DMS114 treated with DMSO at 0.1 percent for 48 hours (cell line): Measurements from ENCODE around the gene TES.

Source experiments
- DNase-seq: peaks from one replicate; lab custom pipeline; 2025; ENCODE audit not compliant: unreplicated experiment; lab: John Stamatoyannopoulos, UW

TES gene

DNA sequence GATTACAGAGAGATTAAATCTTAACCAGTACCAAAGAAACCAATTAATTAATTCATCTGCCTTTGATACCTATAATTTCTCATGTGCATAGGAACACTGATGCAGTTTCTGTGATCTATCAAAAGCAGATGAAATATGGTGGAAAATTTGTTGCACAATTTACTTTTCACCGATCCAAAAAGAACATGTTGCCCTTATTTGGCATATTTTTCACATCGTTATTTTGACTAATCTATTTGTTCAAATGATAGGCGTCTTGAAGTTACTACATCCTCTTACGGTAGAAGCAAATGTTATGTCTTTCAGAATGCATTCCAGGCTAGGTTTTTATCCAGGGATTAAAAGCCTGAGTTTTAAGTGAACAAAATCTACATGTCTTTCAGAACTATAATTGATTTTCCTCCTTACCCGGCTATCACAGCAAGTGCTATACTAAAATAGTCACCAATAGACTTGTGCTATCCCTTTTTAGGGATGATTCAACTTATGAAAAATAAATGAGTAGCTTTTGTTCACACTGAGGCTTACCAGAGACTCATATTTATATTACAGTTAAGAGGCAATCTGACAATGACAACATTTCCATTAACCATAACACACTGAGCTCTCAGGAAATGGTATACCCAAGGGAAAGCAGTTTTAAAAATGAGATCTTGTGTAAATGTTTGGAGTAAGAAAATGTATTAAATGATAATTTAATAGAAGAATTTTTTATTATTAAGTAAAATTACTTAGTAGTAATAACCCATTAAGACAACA lies 16.8 kb upstream of the TES start:
- DNase-seq = no peak

DNA sequence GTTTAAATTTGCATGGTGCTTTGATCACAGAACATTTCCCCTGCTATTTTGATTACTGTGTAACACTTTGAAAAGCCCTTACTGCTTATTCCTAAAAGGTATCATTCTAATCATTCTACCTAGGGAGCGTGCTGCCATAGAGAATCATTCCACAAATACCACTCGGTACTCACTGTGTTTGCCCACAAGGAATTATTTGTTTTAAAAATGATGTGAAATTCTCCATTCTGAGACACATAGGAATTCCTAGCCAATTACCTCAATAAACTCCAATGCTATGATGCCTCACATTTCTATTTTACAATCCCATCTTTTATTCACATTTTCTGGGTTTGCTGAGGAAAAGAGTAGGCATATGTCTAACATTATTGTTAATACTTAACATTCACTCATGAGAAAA lies 16.2 kb upstream of the TES start:
- no peak for DNase-seq

DNA sequence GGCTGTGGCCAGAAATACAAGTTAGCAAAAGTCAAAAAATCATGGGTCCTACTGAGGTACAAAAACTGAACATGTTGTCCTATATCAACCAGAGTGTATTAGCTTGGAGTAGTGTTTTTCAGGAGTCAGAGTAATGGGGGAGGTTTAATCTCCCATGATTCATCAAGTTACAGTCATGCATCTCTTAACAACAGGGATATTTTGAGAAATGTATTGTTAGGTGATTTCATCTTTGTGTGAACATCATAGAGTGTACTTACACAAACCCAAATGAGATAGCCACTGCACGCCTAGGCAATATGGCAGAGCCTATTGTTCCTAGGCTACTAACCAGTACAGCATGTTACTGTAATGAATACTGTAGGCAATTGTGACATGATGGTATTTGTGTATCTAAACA lies 14.9 kb upstream of the TES start:
- no peak for DNase-seq

GRCh38 chr7:116196947-116197346 lies 13.4 kb upstream of the TES start:
- no peak for DNase-seq

- DNase-seq = no peak
Measured at GRCh38 chr7:116197360-116197759, 13.0 kb upstream of the TES start.

DNA sequence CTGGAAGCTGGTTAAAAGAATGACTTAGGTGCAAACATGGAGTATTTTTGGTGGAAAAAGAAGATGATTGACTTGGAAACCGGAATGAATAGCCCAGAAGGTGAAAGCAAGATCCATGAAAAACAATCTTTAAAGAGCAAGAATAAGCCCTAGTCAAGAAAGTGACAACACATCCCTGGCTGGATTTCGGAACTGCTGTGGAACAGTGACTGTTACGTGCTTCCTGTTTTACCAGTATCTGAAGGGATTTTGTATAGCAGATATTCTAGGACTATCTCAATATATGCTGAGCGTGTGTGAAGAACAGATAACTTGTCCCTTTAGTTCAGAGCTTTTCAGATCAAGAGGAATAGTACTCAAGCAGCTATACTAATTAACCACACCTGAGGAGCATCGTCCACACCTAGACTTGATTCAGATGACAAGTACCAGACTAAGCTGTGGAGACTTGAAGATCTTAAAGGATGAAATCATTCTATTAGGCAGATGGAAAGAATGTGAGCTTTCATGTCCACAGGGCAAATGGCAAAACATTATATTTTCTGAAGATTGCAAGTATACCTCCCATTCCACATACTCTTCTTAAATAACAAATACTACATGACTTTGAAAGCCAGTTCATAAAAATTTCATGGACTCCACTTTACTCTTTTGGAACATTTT lies 11.5 kb upstream of the TES start:
- no peak for DNase-seq

DNA sequence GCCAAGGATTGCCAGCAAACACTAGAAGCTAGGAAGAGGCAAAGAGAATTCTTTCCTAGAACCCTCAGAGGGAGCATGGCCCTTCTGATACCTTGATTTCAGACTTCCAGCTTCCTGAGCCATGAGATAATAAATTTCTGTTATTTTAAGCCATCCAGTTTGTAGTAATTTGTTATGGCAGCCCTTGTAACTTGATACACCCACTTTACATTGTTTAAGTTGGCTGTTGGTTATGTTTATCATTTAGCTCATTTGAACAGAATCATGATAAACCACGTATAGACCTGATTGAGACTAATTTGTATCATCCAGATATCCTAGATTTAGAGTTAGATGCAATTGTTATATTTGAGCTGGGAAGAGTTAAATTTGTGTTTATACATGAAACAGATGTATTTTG lies 9.4 kb upstream of the TES start:
- no peak for DNase-seq

DNA sequence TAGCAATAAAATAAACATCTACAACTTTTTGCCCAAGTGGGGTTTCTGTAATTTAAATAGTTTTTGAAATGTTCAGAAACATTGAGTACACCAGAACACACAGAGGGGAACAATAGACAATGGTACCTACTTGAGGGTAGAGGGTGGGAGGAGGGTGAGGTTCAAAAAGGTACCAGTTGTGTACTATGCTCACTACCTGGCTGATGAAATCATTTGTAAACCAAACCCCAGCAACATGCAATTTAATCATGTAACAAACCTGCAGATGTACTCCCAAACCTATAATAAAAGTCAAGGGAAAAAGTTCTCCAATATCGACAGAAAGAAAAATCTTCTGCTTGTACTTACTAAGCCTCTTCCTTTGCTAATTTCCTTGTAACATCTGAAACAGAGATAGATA lies 4.2 kb upstream of the TES start:
- no peak for DNase-seq

DNA sequence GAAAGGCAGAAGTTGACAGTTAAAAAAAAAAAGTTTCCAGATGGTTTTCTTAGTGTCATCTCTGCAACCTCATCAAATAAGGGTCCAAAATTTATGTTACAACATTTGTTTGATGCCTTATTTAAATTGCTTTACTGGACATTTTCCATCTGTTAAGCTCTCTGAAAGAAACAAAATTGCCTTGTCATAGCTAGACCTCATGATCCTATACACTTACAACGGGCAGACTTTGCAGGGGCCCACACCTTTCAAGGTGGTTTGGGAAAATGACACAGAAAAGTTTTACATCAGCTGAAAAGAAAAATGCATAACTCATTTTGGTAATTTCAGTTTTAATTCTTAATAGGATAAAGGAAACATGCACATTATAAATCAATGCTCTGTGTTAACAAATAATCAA lies 1.4 kb upstream of the TES start:
- DNase-seq = no peak

GRCh38 chr7:116209561-116210070 lies 723 bp upstream of the TES start:
- no peak for DNase-seq

DNA sequence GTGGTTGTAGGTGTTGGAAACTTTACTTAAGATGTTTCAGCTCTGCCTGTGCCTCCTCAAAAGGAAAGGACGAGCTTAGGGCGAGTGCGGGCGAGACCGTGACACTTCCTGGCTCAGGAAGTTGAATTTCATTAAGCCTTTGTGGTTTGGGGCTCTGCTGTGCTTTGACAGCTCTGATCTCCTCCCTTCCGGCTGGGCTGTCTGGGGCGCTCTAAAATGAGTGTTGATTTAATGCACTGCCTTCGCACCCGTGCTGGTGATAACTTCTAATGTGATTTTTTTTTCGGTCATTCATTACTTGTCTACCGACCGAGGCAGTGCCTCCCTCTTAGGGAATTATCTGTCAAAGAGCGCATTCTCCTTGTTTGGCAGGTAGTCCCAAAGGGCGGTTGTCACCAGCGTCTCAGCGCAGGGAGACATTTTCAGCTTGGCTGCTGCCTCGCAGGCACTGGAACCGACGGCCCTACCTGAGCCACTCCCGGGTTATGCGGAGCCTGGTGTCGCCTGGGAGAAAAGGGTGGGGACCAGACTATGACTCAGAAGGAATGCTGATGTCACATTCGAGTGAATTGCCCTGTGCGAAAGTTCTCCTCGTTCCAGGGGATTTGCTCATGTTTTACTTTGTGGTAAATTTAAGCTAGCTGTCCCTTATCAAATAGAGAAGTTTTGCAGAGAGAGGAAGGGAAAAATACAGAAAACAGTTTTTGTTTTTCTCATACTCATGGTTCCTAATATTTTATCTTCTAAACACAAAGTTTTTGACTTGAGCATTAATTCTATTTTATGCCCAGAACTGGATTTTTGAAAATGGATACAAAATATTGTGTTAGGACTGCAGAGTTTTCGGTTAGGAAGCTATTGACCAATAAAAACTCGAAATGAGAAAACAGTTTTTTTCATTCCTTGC lies 920 bp downstream of the TES start:
- DNase-seq = no peak

- DNase-seq = no peak
Measured at GRCh38 chr7:116211913-116212596, 1.7 kb downstream of the TES start.

GRCh38 chr7:116212869-116213268 lies 2.5 kb downstream of the TES start:
- no peak for DNase-seq

DNA sequence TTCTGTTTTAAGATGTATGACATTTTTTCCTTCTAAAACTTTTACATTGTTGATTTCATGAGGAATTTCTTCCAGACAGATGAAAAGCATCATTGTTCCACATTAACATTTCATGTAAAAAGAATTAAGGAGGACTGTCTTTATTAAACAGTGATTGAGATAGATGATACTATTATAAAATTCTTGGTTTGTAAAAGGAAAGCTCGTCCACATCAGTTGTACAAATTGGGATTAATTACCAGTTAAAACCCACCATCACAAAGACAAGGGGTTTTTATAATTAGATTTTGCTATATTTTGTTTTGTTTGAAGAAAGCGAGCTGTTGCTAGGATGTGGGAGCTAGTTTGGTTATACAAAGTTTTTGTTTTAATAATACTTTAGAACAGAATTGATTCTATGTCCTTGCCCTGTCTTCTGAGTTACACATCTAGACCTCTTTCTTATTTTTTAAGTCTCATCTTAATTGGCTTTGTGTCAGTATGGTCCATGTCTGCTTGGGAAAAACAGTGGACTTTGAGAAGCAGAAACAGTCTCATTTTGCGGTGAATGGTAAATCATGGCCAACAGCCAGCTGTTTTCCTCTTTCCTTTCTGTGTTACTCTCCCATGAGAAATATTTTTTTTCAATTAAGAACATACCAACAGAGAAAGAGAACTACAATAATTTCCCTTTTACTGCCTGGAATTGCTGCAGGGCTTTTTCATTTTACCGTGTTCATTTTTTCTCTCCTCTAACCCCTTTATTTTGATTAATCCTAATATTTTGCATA lies 3.2 kb downstream of the TES start:
- DNase-seq = no peak

DNA sequence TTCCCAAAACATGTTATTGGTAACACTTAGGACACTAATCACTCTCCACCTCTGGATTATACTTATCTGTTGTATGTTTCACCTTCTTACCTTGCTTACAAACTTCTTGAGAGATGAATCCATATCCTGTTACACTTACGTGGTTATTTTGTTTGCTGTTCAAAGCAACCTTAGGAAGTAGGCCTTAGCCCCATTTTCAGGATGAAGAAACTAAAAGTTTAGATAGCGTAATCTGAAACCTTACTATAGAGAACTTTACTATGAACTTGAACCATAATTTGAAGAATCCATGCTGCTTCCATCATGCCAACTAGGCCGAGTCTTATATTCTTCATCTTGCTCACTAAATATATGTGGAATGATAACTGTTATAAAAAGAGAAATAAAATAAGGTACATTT lies 4.6 kb downstream of the TES start:
- DNase-seq = no peak

GRCh38 chr7:116215551-116215950 lies 5.2 kb downstream of the TES start:
- DNase-seq = no peak

DNA sequence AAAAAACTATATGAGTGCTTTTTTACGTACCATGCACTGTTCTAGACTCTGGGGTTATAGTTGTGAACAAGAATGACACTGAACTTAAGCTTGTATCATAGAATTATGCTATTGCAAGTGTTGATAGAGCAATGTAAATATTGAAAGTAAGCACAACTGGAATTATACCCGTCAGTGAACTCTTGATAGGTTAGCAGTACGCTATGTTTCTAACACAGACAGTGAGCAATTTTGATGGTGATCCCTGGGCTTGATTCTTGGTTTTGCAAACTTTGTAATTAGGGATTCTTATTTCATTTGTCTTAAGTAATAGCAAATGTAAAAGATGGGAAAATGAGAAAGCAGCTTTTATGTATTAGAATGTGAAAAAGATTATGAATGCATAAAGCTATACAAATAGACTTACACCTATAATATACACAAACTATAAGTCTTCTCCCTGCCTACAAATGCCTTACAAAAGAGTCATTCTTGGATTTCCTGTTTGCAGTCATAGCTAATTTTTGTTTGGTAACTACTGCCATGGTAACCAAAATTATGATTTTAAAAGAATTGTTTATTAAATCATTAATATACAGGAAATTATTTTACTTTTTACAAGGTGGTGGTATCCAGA lies 6.7 kb downstream of the TES start:
- no peak for DNase-seq

- DNase-seq = no peak
Measured at GRCh38 chr7:116218051-116218645, 7.8 kb downstream of the TES start.

GRCh38 chr7:116218747-116219146 lies 8.4 kb downstream of the TES start:
- DNase-seq = no peak
